Mesenteric fat pad (tissue), 1 donor: Measurements from ENCODE around the gene ITSN1. TPM values are rescaled to one million over a fixed set of nuclear protein-coding genes. Genes with fewer than 3 reads are reported as not detected.
"Not testable (repeated sequence)": the region's sequence is repeated elsewhere in the genome, so short reads cannot be mapped to it uniquely, and the experiment has no call there.

Experiments
- DNase-seq: peaks from one replicate; pipeline ENCODE4 v3.0.0-alpha.2; 2020; ENCODE audit warnings: low spot score
- total RNA-seq: library from RNA; stranded (reverse); fragmentation: NEBNext Ultra II Directional; extraction: Animal tissue kit (Norgen Biotek cat#: 25700); gene quantifications from one replicate; pipeline ENCODE4 v1.2.1, GENCODE V29; 2021
- donor health status: DM: yes; HTN: yes; CAD: no.

ITSN1 gene
- total RNA-seq, 1 donor from 2014 or later: 268 TPM

- DNase-seq: no peak
Measured at GRCh38 chr21:33721081-33721480, 78.8 kb downstream of the ITSN1 start.

GRCh38 chr21:33729139-33729538, 86.8 kb downstream of the ITSN1 start:
- not testable (repeated sequence) for DNase-seq

- DNase-seq: no peak
Measured at GRCh38 chr21:33729641-33730040, 87.3 kb downstream of the ITSN1 start.

GRCh38 chr21:33731447-33731846, 89.1 kb downstream of the ITSN1 start:
- DNase-seq: no peak

GRCh38 chr21:33732038-33732437, 89.7 kb downstream of the ITSN1 start:
- DNase-seq: no peak

GRCh38 chr21:33733601-33734000, 91.3 kb downstream of the ITSN1 start:
- no peak for DNase-seq

GRCh38 chr21:33734291-33734690, 92.0 kb downstream of the ITSN1 start:
- no peak for DNase-seq

- no peak for DNase-seq
Measured at GRCh38 chr21:33734818-33735217, 92.5 kb downstream of the ITSN1 start.

- DNase-seq: no peak
Measured at GRCh38 chr21:33736569-33736968, 94.3 kb downstream of the ITSN1 start.

GRCh38 chr21:33739701-33740100, 97.4 kb downstream of the ITSN1 start:
- no peak for DNase-seq

GRCh38 chr21:33747420-33747819, 105.1 kb downstream of the ITSN1 start:
- no peak for DNase-seq

GRCh38 chr21:33748903-33749302, 106.6 kb downstream of the ITSN1 start:
- no peak for DNase-seq

- DNase-seq: no peak
Measured at GRCh38 chr21:33750017-33750416, 107.7 kb downstream of the ITSN1 start.

GRCh38 chr21:33751120-33751519, 108.8 kb downstream of the ITSN1 start:
- DNase-seq: no peak

GRCh38 chr21:33751533-33751932, 109.2 kb downstream of the ITSN1 start:
- DNase-seq: no peak

GRCh38 chr21:33752260-33752659, 110.0 kb downstream of the ITSN1 start:
- DNase-seq: no peak

- no peak for DNase-seq
Measured at GRCh38 chr21:33753886-33754285, 111.6 kb downstream of the ITSN1 start.

- no peak for DNase-seq
Measured at GRCh38 chr21:33754481-33754880, 112.2 kb downstream of the ITSN1 start.

- no peak for DNase-seq
Measured at GRCh38 chr21:33755354-33755753, 113.1 kb downstream of the ITSN1 start.

- DNase-seq: no peak
Measured at GRCh38 chr21:33760641-33761440, 118.5 kb downstream of the ITSN1 start.

GRCh38 chr21:33761441-33762036, 119.2 kb downstream of the ITSN1 start:
- DNase-seq: no peak

GRCh38 chr21:33762803-33763581, 120.7 kb downstream of the ITSN1 start:
- DNase-seq: no peak
